Natural killer cell (primary cell): ENCODE results near the gene TPRG1. TPM values are rescaled to one million over a fixed set of nuclear protein-coding genes. Genes with fewer than 3 reads are reported as not detected.

ENCODE experiments used
- ATAC-seq, 3 donors: fragments of 150-1000 bp in 2 of 3; fragments of 200-7000 bp in 1 of 3; cut with Tn5 transposase; 1 replicate in 1 of 3; 2 replicates in 2 of 3; pipeline ENCODE4 v1.10.0; 2021; ENCODE audit warnings: mild to moderate bottlenecking in 2 of 3, moderate library complexity in 2 of 3
- DNase-seq, 2 donors: peaks; one replicate each; pipeline versions ENCODE4 v3.0.0 to v3.0.0-alpha.2; 2013 to 2021; ENCODE audit warnings: mixed read lengths in 1 of 2
- H3K27ac ChIP-seq: one replicate; pipeline ENCODE4 v1.5.1; 2013; ENCODE audit warnings: mild to moderate bottlenecking, low read length
- H3K27me3 ChIP-seq: one replicate; pipeline ENCODE4 v1.6.1; 2013; ENCODE audit warnings: low read length; ENCODE audit not compliant: control insufficient read depth, insufficient read depth
- H3K36me3 ChIP-seq: one replicate; pipeline ENCODE4 v1.6.1; 2013; ENCODE audit warnings: low read length; ENCODE audit not compliant: control insufficient read depth, insufficient read depth
- H3K4me1 ChIP-seq: one replicate; pipeline ENCODE4 v1.6.1; 2013; ENCODE audit warnings: low read length; ENCODE audit not compliant: control insufficient read depth, insufficient read depth
- H3K4me3 ChIP-seq: one replicate; pipeline ENCODE4 v1.5.1; 2013; ENCODE audit warnings: low read length
- H3K9me3 ChIP-seq: one replicate; pipeline ENCODE4 v1.6.1; 2013; ENCODE audit warnings: low read length; ENCODE audit not compliant: control insufficient read depth, insufficient read depth
- H3K27ac Mint-ChIP-seq, 2 donors: one replicate each; pipeline ENCODE4 v1.8.0; 2022; ENCODE audit warnings: mild to moderate bottlenecking in 2 of 2, mixed read lengths in 2 of 2, moderate library complexity in 1 of 2
- H3K27me3 Mint-ChIP-seq, 2 donors: one replicate each; pipeline ENCODE4 v1.8.0; 2022; ENCODE audit warnings: low read depth in 2 of 2, mixed read lengths in 2 of 2
- H3K36me3 Mint-ChIP-seq: one replicate; pipeline ENCODE4 v1.8.0; 2022; ENCODE audit warnings: mixed read lengths
- H3K4me1 Mint-ChIP-seq, 2 donors: one replicate each; pipeline ENCODE4 v1.8.0; 2022; ENCODE audit warnings: mixed read lengths in 2 of 2
- H3K4me3 Mint-ChIP-seq: one replicate; pipeline ENCODE4 v1.8.0; 2022; ENCODE audit warnings: mild to moderate bottlenecking, moderate library complexity, mixed read lengths
- H3K9me3 Mint-ChIP-seq, 2 donors: one replicate each; pipeline ENCODE4 v1.8.0; 2022; ENCODE audit warnings: mixed read lengths in 2 of 2
- CTCF ChIP-seq: fragments of 200-600 bp; IDR thresholded peaks from one replicate; pipeline ENCODE4 v1.8.0; 2022; ENCODE audit warnings: antibody characterized with exemption
- whole genome bisulfite sequencing: methylation state at CpG from one replicate; pipeline ENCODE4 v1.1.7; 2013; ENCODE audit warnings: missing lambda C conversion rate; ENCODE audit not compliant: insufficient coverage; 5-methylcytosine and 5-hydroxymethylcytosine counted together
- intact Hi-C: fragments of 100-400 bp; cut with micrococcal nuclease; formaldehyde crosslinking; loops from one replicate; pipeline ENCODE4 v1.14.2; 2022
- total RNA-seq, 4 donors: library from RNA; stranded (reverse); fragments of 120-200 nt in 1 of 4; gene quantifications; one replicate each; pipeline versions ENCODE4 v1.2.3 to v1.2.4, GENCODE V29; 2013 to 2022

Gene TPRG1
- total RNA-seq, 3 donors from 2014 or later (not counting 1 experiment from before 2014, with no cell fraction given), result 1.3 to 4.6 (median 1.9) TPM

- Histone ChIP-seq H3K4me1 (no peaks in the 10 kb centered on the region), H3K27ac (no peak overlapping the region), H3K4me3 (no peak overlapping the region), H3K9me3 (no peaks in the 10 kb centered on the region), H3K27me3 (no peaks in the 10 kb centered on the region), H3K36me3 (no peaks in the 10 kb centered on the region)
- intact Hi-C loops, result no loop called here
- Mint-ChIP-seq H3K9me3 (no peaks in the 10 kb centered on the region), H3K27me3 (peaks cover 0 to 14% of the 10 kb centered on the region in 2 donors), H3K4me3 (no peak overlapping the region), H3K4me1 (no peaks in the 10 kb centered on the region), H3K36me3 (no peaks in the 10 kb centered on the region), H3K27ac (no peak overlapping the region)
- 94% methylated on average over 1 of the region's 1 CpG for WGBS
- DNase-seq, result no peak
- no peak for TF ChIP-seq CTCF
- ATAC-seq, result no peak
These were observed 171.0 kb downstream of the TPRG1 start for GRCh38 chr3:189342811-189343210.

- Histone ChIP-seq H3K27ac (no peak overlapping the region), H3K27me3 (no peaks in the 10 kb centered on the region), H3K36me3 (no peaks in the 10 kb centered on the region), H3K4me1 (no peaks in the 10 kb centered on the region), H3K9me3 (no peaks in the 10 kb centered on the region), H3K4me3 (no peak overlapping the region)
- no peak for ATAC-seq
- no peak overlapping the region for H3K4me3 Mint-ChIP-seq
- WGBS, result 95% methylated on average over 3 of the region's 5 CpGs
- peaks cover 0 to 14% of the 10 kb centered on the region in 2 donors for H3K27me3 Mint-ChIP-seq
- H3K36me3 Mint-ChIP-seq, result no peaks in the 10 kb centered on the region
- intact Hi-C loops, result no loop called here
- no peak for TF ChIP-seq CTCF
- no peak for DNase-seq
- H3K27ac Mint-ChIP-seq, result no peak overlapping the region
- no peaks in the 10 kb centered on the region for H3K4me1 Mint-ChIP-seq
- H3K9me3 Mint-ChIP-seq, result no peaks in the 10 kb centered on the region
These were observed 173.2 kb downstream of the TPRG1 start for GRCh38 chr3:189344996-189345395.

GRCh38 chr3:189349772-189350171 is 178.0 kb downstream of the TPRG1 start:
- no peaks in the 10 kb centered on the region for H3K36me3 Mint-ChIP-seq
- no peak overlapping the region for H3K27ac Mint-ChIP-seq
- intact Hi-C loops, result no loop called here
- H3K9me3 ChIP-seq, result no peaks in the 10 kb centered on the region
- H3K9me3 Mint-ChIP-seq, result no peaks in the 10 kb centered on the region
- H3K4me3 ChIP-seq, result no peak overlapping the region
- ATAC-seq (no peak), DNase-seq (no peak)
- no peaks in the 10 kb centered on the region for H3K36me3 ChIP-seq
- H3K27me3 ChIP-seq, result no peaks in the 10 kb centered on the region
- H3K27ac ChIP-seq, result no peak overlapping the region
- no peaks in the 10 kb centered on the region for H3K4me1 Mint-ChIP-seq
- H3K4me3 Mint-ChIP-seq, result no peak overlapping the region
- WGBS, result 90% methylated on average over 2 of the region's 3 CpGs
- no peaks in the 10 kb centered on the region for H3K4me1 ChIP-seq
- no peak for TF ChIP-seq CTCF
- no peaks in the 10 kb centered on the region for H3K27me3 Mint-ChIP-seq

- Mint-ChIP-seq H3K4me3 (no peak overlapping the region), H3K4me1 (peaks cover 8% of the 10 kb centered on the region in 2 donors), H3K36me3 (no peaks in the 10 kb centered on the region), H3K27me3 (peaks cover 0 to 1% of the 10 kb centered on the region in 2 donors), H3K9me3 (no peaks in the 10 kb centered on the region), H3K27ac (no peak overlapping the region)
- Histone ChIP-seq H3K4me3 (no peak overlapping the region), H3K27me3 (no peaks in the 10 kb centered on the region), H3K4me1 (peaks cover 9% of the 10 kb centered on the region), H3K27ac (no peak overlapping the region), H3K9me3 (no peaks in the 10 kb centered on the region), H3K36me3 (no peaks in the 10 kb centered on the region)
- no peak for ATAC-seq
- no peak for TF ChIP-seq CTCF
- DNase-seq, result no peak
- WGBS, result 90% methylated on average over 2 of the region's 5 CpGs
- intact Hi-C loops, result no loop called here
These were observed 181.7 kb downstream of the TPRG1 start for GRCh38 chr3:189353318-189353965.
